K562 (cell line): ENCODE measurements around the gene ANAPC10. TPM values are rescaled to one million over a fixed set of nuclear protein-coding genes. Genes with fewer than 3 reads are reported as not detected.

Source experiments
- BCOR ChIP-seq: fragments of 450-650 bp; IDR thresholded peaks from 2 replicates; pipeline ENCODE4 v1.6.1; 2016
- KAT8 ChIP-seq: fragments of 450-650 bp; IDR thresholded peaks from 2 replicates; pipeline ENCODE4 v1.6.1; 2016; ENCODE audit warnings: low read depth, mild to moderate bottlenecking
- KLF10 ChIP-seq: fragments of 250-450 bp; sonication (Bioruptor Pico); IDR thresholded peaks from 2 replicates; pipeline ENCODE4 v1.6.1; 2021; ENCODE audit warnings: matching md5 sums
- MEF2A ChIP-seq: IDR thresholded peaks from 2 replicates; pipeline ENCODE4 v1.6.1; 2011; ENCODE audit warnings: low read depth, mild to moderate bottlenecking, low read length, moderate library complexity; ENCODE audit not compliant: control insufficient read depth
- NFIC ChIP-seq: fragments of 450-650 bp; IDR thresholded peaks from 2 replicates; pipeline ENCODE4 v1.6.1; 2017; ENCODE audit warnings: mild to moderate bottlenecking, inconsistent platforms
- NONO ChIP-seq, 2 experiments: fragments of 200-400 bp in 1 of 2; fragments of 450-650 bp in 1 of 2; formaldehyde crosslinking in 1 of 2; IDR thresholded peaks; 2 replicates each; pipeline ENCODE4 v1.6.1; 2017; ENCODE audit warnings: low read depth in 2 of 2, mild to moderate bottlenecking in 2 of 2, moderate library complexity in 2 of 2, low read length in 1 of 2
- PHTF2 ChIP-seq: fragments of 250-450 bp; sonication (Bioruptor Pico); IDR thresholded peaks from 2 replicates; pipeline ENCODE4 v1.5.0; 2021; ENCODE audit warnings: mild to moderate bottlenecking
- RBM22 ChIP-seq: fragments of 200-400 bp; formaldehyde crosslinking; IDR thresholded peaks from 2 replicates; pipeline ENCODE4 v1.6.1; 2018; ENCODE audit warnings: low read length, low read depth; ENCODE audit not compliant: poor library complexity, severe bottlenecking
- ZC3H11A ChIP-seq: IDR thresholded peaks from 2 replicates; pipeline ENCODE4 v1.6.1; 2012; ENCODE audit warnings: low read depth, low read length, improper control_type of control experiment
- ZNF253 ChIP-seq: fragments of 250-450 bp; sonication (Bioruptor Pico); conservative IDR thresholded peaks from 2 replicates; pipeline ENCODE4 v1.6.1; 2021; ENCODE audit warnings: mild to moderate bottlenecking
- polyA plus RNA-seq, 8 experiments: library from polyadenylated mRNA; depleted of rRNA in 4 of 8; stranded (reverse) in 5 of 8; unstranded in 3 of 8; fragments of >200 nt; fragmentation: Nextera tagmentation in 2 of 8; fragmentation: Illumina TruSeq in 1 of 8; extraction: Ambion mirVana in 2 of 8; extraction: Trizol in 1 of 8; gene quantifications; 2 replicates each; pipeline versions ENCODE4 v1.2.1 to v1.2.3, GENCODE V29; 2011 to 2014; ENCODE audit warnings: inconsistent platforms in 1 of 8, missing spikeins in 1 of 8
- total RNA-seq, 7 experiments: library from RNA; depleted of rRNA in 6 of 7; stranded (reverse); fragments of >200 nt in 6 of 7; fragmentation: Illumina TruSeq in 2 of 7; extraction: Trizol in 2 of 7; gene quantifications; 2 replicates each; pipeline versions ENCODE4 v1.2.1 to v1.2.3, GENCODE V29; 2011 to 2021; ENCODE audit warnings: low replicate concordance in 1 of 7
- TF ChIP-seq, protein P1 (sequence below): fragments of 450-650 bp; IDR thresholded peaks from 2 replicates; pipeline ENCODE4 v1.6.1; 2017; ENCODE audit warnings: antibody characterized with exemption, mild to moderate bottlenecking
- TF ChIP-seq, protein P2 (sequence below): fragments of 250-450 bp; sonication (Bioruptor Pico); IDR thresholded peaks from 2 replicates; pipeline ENCODE4 v1.5.0; 2020; ENCODE audit warnings: mild to moderate bottlenecking, borderline replicate concordance
- TF ChIP-seq, protein P3 (sequence below): sonication (generic); formaldehyde crosslinking; IDR thresholded peaks from 2 replicates; pipeline ENCODE4 v1.9.0; 2022; ENCODE audit warnings: mild to moderate bottlenecking, missing genetic modification reagents
- TF ChIP-seq, protein P4 (sequence below): sonication (generic); formaldehyde crosslinking; IDR thresholded peaks from 2 replicates; pipeline ENCODE4 v1.5.0; 2020; ENCODE audit warnings: missing genetic modification reagents
- TF ChIP-seq, protein P5 (sequence below): fragments of 250-450 bp; sonication (Bioruptor Pico); IDR thresholded peaks from 2 replicates; pipeline ENCODE4 v1.5.0; 2021
- TF ChIP-seq, protein P6 (sequence below): fragments of 250-450 bp; sonication (Bioruptor Pico); IDR thresholded peaks from 2 replicates; pipeline ENCODE4 v1.5.0; 2022; ENCODE audit warnings: mild to moderate bottlenecking

The ANAPC10 gene
- total and polyA plus RNA-seq, 9 of the 15 experiments (the other 6 are each of a cell fraction or from before 2014, with no cell fraction given), result 31.0 to 96.2 (median 60.3) TPM

DNA sequence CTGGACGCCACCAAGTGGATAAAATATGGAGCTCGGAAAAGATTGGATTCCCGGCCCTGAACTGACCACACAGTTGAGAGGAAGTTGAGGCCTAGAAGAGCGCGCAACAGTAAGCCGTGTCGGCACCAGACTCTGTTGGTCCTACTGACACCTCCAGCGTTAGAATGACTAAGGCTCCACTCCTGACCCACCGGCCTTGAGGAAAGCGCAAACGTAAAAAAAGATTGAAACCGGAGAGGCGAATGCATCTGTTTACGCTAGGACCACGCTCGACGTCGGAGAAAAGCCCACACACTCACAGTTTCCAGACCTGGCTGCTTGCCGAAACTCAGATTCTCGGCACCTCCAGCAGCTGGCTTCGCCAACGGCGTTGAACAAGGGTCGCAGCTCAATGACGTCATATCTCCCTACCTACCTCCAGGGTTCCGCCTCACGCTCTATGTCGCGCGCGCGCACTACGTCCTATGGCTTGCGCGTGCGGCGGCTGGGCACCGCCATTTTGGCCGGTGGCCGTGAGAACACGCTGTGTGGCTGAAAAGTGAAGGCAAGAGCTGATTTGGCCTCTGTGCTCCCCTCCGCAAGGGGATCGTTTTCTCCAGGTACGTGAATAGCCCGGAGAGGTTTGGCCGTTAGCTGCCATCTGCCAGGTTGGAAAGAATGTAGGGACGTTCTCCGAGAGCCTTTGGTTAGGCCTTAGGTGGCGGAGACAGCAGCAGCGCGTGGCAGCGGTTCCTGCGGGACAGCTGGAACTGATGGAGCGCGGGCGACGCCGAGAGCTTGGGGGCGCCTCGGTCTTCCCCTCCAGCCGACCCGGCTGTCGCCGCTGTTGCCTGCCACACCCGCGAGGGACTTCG is at the start of gene ANAPC10, which contains the start of gene ABCE1 (continued):
- TF ChIP-seq, protein P1, sequence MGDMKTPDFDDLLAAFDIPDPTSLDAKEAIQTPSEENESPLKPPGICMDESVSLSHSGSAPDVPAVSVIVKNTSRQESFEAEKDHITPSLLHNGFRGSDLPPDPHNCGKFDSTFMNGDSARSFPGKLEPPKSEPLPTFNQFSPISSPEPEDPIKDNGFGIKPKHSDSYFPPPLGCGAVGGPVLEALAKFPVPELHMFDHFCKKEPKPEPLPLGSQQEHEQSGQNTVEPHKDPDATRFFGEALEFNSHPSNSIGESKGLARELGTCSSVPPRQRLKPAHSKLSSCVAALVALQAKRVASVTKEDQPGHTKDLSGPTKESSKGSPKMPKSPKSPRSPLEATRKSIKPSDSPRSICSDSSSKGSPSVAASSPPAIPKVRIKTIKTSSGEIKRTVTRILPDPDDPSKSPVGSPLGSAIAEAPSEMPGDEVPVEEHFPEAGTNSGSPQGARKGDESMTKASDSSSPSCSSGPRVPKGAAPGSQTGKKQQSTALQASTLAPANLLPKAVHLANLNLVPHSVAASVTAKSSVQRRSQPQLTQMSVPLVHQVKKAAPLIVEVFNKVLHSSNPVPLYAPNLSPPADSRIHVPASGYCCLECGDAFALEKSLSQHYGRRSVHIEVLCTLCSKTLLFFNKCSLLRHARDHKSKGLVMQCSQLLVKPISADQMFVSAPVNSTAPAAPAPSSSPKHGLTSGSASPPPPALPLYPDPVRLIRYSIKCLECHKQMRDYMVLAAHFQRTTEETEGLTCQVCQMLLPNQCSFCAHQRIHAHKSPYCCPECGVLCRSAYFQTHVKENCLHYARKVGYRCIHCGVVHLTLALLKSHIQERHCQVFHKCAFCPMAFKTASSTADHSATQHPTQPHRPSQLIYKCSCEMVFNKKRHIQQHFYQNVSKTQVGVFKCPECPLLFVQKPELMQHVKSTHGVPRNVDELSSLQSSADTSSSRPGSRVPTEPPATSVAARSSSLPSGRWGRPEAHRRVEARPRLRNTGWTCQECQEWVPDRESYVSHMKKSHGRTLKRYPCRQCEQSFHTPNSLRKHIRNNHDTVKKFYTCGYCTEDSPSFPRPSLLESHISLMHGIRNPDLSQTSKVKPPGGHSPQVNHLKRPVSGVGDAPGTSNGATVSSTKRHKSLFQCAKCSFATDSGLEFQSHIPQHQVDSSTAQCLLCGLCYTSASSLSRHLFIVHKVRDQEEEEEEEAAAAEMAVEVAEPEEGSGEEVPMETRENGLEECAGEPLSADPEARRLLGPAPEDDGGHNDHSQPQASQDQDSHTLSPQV, result 0 out of 2 replicates have a peak, but pooled peaks have one; percentile 12
- no peak for TF ChIP-seq KLF10 (CRISPR knock-in tag)
- TF ChIP-seq, protein P2, sequence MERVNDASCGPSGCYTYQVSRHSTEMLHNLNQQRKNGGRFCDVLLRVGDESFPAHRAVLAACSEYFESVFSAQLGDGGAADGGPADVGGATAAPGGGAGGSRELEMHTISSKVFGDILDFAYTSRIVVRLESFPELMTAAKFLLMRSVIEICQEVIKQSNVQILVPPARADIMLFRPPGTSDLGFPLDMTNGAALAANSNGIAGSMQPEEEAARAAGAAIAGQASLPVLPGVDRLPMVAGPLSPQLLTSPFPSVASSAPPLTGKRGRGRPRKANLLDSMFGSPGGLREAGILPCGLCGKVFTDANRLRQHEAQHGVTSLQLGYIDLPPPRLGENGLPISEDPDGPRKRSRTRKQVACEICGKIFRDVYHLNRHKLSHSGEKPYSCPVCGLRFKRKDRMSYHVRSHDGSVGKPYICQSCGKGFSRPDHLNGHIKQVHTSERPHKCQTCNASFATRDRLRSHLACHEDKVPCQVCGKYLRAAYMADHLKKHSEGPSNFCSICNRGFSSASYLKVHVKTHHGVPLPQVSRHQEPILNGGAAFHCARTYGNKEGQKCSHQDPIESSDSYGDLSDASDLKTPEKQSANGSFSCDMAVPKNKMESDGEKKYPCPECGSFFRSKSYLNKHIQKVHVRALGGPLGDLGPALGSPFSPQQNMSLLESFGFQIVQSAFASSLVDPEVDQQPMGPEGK (CRISPR knock-in tag), result no peak
- TF ChIP-seq, protein P3, sequence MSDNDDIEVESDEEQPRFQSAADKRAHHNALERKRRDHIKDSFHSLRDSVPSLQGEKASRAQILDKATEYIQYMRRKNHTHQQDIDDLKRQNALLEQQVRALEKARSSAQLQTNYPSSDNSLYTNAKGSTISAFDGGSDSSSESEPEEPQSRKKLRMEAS (CRISPR knock-in tag), result peak; percentile 97
- TF ChIP-seq ZC3H11A, result no peak
- TF ChIP-seq RBM22, result no peak
- TF ChIP-seq, protein P4, sequence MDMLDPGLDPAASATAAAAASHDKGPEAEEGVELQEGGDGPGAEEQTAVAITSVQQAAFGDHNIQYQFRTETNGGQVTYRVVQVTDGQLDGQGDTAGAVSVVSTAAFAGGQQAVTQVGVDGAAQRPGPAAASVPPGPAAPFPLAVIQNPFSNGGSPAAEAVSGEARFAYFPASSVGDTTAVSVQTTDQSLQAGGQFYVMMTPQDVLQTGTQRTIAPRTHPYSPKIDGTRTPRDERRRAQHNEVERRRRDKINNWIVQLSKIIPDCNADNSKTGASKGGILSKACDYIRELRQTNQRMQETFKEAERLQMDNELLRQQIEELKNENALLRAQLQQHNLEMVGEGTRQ, result no peak; the same call in 1 of the 2 replicates
- TF ChIP-seq KAT8, result no peak
- TF ChIP-seq, protein P5, sequence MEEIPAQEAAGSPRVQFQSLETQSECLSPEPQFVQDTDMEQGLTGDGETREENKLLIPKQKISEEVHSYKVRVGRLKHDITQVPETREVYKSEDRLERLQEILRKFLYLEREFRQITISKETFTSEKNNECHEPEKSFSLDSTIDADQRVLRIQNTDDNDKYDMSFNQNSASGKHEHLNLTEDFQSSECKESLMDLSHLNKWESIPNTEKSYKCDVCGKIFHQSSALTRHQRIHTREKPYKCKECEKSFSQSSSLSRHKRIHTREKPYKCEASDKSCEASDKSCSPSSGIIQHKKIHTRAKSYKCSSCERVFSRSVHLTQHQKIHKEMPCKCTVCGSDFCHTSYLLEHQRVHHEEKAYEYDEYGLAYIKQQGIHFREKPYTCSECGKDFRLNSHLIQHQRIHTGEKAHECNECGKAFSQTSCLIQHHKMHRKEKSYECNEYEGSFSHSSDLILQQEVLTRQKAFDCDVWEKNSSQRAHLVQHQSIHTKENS (CRISPR knock-in tag), result no peak
- TF ChIP-seq NONO (IDR thresholded peaks at IDR 0.05; ENCODE audit: low read depth in 2 of 2, low read length in 1 of 2), result no peak
- no peak for TF ChIP-seq ZNF253
- peak; percentile 48; the same call in 1 of the 2 replicates for TF ChIP-seq BCOR
- TF ChIP-seq, protein P6, sequence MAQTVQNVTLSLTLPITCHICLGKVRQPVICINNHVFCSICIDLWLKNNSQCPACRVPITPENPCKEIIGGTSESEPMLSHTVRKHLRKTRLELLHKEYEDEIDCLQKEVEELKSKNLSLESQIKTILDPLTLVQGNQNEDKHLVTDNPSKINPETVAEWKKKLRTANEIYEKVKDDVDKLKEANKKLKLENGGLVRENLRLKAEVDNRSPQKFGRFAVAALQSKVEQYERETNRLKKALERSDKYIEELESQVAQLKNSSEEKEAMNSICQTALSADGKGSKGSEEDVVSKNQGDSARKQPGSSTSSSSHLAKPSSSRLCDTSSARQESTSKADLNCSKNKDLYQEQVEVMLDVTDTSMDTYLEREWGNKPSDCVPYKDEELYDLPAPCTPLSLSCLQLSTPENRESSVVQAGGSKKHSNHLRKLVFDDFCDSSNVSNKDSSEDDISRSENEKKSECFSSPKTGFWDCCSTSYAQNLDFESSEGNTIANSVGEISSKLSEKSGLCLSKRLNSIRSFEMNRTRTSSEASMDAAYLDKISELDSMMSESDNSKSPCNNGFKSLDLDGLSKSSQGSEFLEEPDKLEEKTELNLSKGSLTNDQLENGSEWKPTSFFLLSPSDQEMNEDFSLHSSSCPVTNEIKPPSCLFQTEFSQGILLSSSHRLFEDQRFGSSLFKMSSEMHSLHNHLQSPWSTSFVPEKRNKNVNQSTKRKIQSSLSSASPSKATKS (CRISPR knock-in tag), result no peak
- no peak for TF ChIP-seq PHTF2 (CRISPR knock-in tag)
- TF ChIP-seq MEF2A, result no peak
- TF ChIP-seq NFIC, result peak; percentile 93
